HFFc6 (cell line): ENCODE results near the gene XCL2. TPM values are rescaled to one million over a fixed set of nuclear protein-coding genes. Genes with fewer than 3 reads are reported as not detected.
"Not testable (repeated sequence)": the region's sequence is repeated elsewhere in the genome, so short reads cannot be mapped to it uniquely, and the experiment has no call there.

ENCODE experiments used
- DNase-seq: peaks from one replicate; pipeline ENCODE4 v3.0.0-alpha.2; 2018
- H3K27ac Mint-ChIP-seq: 2 replicates; pipeline ENCODE4 v1.8.0; 2020; ENCODE audit warnings: mild to moderate bottlenecking, mixed read lengths
- H3K27me3 Mint-ChIP-seq: 2 replicates; pipeline ENCODE4 v1.8.0; 2021; ENCODE audit warnings: mild to moderate bottlenecking, moderate library complexity, mixed read lengths; ENCODE audit not compliant: insufficient read depth
- H3K36me3 Mint-ChIP-seq: 2 replicates; pipeline ENCODE4 v1.8.0; 2021; ENCODE audit warnings: low read depth, mixed read lengths
- H3K4me1 Mint-ChIP-seq: 2 replicates; pipeline ENCODE4 v1.8.0; 2020; ENCODE audit warnings: low read depth, mixed read lengths
- H3K4me3 Mint-ChIP-seq: 2 replicates; pipeline ENCODE4 v1.8.0; 2020; ENCODE audit warnings: mild to moderate bottlenecking, moderate library complexity, mixed read lengths
- H3K9me3 Mint-ChIP-seq: 2 replicates; pipeline ENCODE4 v1.8.0; 2020; ENCODE audit warnings: mild to moderate bottlenecking, mixed read lengths
- CTCF ChIP-seq: fragments of 200-600 bp; sonication (generic); IDR thresholded peaks from 2 replicates; pipeline ENCODE4 v1.5.0; 2021; ENCODE audit warnings: antibody characterized with exemption, mild to moderate bottlenecking
- total RNA-seq, 6 experiments: library from RNA; stranded (reverse); fragmentation: NEBNext Ultra II Directional; extraction: Animal tissue kit (Norgen Biotek cat#: 25700); gene quantifications; 2 replicates in 1 of 6; 3 replicates in 5 of 6; pipeline ENCODE4 v1.2.3, GENCODE V29; 2021

XCL2 gene
- total RNA-seq, 6 experiments from 2014 or later: not detected

GRCh38 chr1:168585191-168585590 is 41.4 kb upstream of the XCL2 start:
- H3K9me3 Mint-ChIP-seq: no peaks in the 10 kb centered on the region
- peaks cover 6% of the 10 kb centered on the region for H3K27me3 Mint-ChIP-seq
- H3K36me3 Mint-ChIP-seq: no peaks in the 10 kb centered on the region
- peak; percentile 32 for DNase-seq
- H3K4me1 Mint-ChIP-seq: peaks cover 27% of the 10 kb centered on the region
- TF ChIP-seq CTCF: no peak
- no peak overlapping the region for H3K4me3 Mint-ChIP-seq
- H3K27ac Mint-ChIP-seq: no peak overlapping the region

DNA sequence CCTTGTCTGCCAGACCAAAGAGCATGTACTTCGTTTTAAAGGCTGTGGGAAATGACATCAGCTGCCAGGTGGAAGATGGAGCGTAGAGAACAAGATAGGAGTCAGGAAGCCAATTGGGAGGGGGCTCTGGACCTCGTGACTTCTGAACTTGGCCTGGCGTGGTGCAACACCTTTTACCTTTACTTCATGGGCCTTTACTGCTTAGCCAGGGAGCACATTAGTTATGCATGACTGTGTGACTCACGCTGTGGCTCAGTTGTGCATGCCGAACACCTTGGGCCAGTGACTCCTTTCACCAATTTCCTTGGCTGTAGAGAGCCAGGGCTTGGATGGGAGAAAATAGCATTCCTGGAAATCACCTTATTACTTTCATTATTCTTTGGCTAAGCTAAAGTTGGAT is 39.8 kb upstream of the XCL2 start:
- no peak overlapping the region for H3K27ac Mint-ChIP-seq
- TF ChIP-seq CTCF: no peak
- no peaks in the 10 kb centered on the region for H3K36me3 Mint-ChIP-seq
- no peaks in the 10 kb centered on the region for H3K9me3 Mint-ChIP-seq
- peaks cover 27% of the 10 kb centered on the region for H3K4me1 Mint-ChIP-seq
- no peak for DNase-seq
- no peak overlapping the region for H3K4me3 Mint-ChIP-seq
- H3K27me3 Mint-ChIP-seq: peaks cover 6% of the 10 kb centered on the region

GRCh38 chr1:168582688-168583336 is 39.0 kb upstream of the XCL2 start:
- Mint-ChIP-seq H3K36me3 (no peaks in the 10 kb centered on the region), H3K9me3 (no peaks in the 10 kb centered on the region), H3K27me3 (peaks cover 6% of the 10 kb centered on the region), H3K27ac (no peak overlapping the region), H3K4me1 (peaks cover 27% of the 10 kb centered on the region), H3K4me3 (no peak overlapping the region)
- DNase-seq: peak; percentile 10
- no peak for TF ChIP-seq CTCF

- Mint-ChIP-seq H3K27me3 (peaks cover 5% of the 10 kb centered on the region), H3K27ac (no peak overlapping the region), H3K9me3 (no peaks in the 10 kb centered on the region), H3K36me3 (no peaks in the 10 kb centered on the region), H3K4me1 (peaks cover 27% of the 10 kb centered on the region), H3K4me3 (no peak overlapping the region)
- no peak for TF ChIP-seq CTCF
- DNase-seq: no peak
These were observed 38.2 kb upstream of the XCL2 start for GRCh38 chr1:168581817-168582572.

- H3K27ac Mint-ChIP-seq, H3K27me3 Mint-ChIP-seq, H3K36me3 Mint-ChIP-seq, DNase-seq, H3K4me3 Mint-ChIP-seq, H3K9me3 Mint-ChIP-seq: not testable (repeated sequence)
- peaks cover 27% of the 10 kb centered on the region for H3K4me1 Mint-ChIP-seq
These were observed 37.2 kb upstream of the XCL2 start for GRCh38 chr1:168580991-168581390.

DNA sequence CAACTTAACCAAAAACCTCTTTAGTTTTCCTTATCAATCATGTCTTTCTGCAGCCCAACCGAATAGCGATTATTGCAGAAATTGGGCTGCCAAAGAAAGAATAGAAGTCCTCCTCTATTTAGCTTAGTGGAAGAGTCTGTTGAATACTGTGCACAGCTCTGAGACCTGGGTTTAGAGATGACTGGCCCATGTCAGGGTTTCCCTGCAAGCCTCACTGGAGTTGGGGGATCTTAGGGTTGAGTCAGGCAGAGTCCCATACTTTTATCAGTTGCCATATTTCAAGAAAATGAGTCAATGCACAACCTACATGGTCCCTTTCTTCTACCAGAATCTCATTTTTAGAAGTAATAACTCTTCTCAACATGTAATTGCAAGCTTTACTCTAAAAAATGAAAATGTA is 36.5 kb upstream of the XCL2 start:
- not testable (repeated sequence) for H3K4me3 Mint-ChIP-seq, H3K27me3 Mint-ChIP-seq, DNase-seq, H3K36me3 Mint-ChIP-seq, H3K9me3 Mint-ChIP-seq, H3K27ac Mint-ChIP-seq
- peaks cover 24% of the 10 kb centered on the region for H3K4me1 Mint-ChIP-seq

GRCh38 chr1:168578531-168579185 is 34.9 kb upstream of the XCL2 start:
- not testable (repeated sequence) for H3K27me3 Mint-ChIP-seq
- peaks cover 13% of the 10 kb centered on the region for H3K4me1 Mint-ChIP-seq

GRCh38 chr1:168576245-168576688 is 32.5 kb upstream of the XCL2 start, which contains the start of gene XCL1:
XCL1 (plus strand) TSS chr1:168576605; CDS start chr1:168576638, 33 bp downstream.
- H3K9me3 Mint-ChIP-seq, H3K36me3 Mint-ChIP-seq, H3K4me1 Mint-ChIP-seq, H3K27me3 Mint-ChIP-seq, H3K4me3 Mint-ChIP-seq, H3K27ac Mint-ChIP-seq, DNase-seq: not testable (repeated sequence)

More at GRCh38 chr1:168578531-168579185, 34.9 kb upstream of the XCL2 start:
- H3K9me3 Mint-ChIP-seq, H3K27ac Mint-ChIP-seq, DNase-seq, H3K36me3 Mint-ChIP-seq, H3K4me3 Mint-ChIP-seq: not testable (repeated sequence)
